Measurements from ENCODE around the gene HDAC9. TPM values are rescaled to one million over a fixed set of nuclear protein-coding genes. Genes with fewer than 3 reads are reported as not detected.

The HDAC9 gene
- total RNA-seq, 1 experiment from 2014 or later: 11.3 TPM

DNA sequence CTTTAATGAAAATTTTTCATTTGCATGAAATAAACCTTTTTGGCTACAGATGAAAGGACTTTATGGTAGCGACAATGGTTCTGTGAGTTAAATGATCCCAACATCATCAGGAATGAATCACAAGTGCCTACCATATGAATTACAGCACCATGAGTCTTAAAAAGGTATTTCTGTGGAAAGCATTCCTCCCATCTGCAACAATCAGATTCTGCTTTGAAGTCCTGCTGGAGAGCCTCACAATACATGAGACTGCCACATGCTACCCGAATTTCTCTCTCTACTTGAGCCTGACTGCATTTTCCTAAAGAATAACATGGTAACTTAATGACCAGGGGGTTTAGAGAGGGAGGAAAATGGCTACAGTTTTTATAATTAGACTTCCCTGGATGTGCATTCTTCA, 431.6 kb downstream of the HDAC9 start:
- TF ChIP-seq, protein P1, sequence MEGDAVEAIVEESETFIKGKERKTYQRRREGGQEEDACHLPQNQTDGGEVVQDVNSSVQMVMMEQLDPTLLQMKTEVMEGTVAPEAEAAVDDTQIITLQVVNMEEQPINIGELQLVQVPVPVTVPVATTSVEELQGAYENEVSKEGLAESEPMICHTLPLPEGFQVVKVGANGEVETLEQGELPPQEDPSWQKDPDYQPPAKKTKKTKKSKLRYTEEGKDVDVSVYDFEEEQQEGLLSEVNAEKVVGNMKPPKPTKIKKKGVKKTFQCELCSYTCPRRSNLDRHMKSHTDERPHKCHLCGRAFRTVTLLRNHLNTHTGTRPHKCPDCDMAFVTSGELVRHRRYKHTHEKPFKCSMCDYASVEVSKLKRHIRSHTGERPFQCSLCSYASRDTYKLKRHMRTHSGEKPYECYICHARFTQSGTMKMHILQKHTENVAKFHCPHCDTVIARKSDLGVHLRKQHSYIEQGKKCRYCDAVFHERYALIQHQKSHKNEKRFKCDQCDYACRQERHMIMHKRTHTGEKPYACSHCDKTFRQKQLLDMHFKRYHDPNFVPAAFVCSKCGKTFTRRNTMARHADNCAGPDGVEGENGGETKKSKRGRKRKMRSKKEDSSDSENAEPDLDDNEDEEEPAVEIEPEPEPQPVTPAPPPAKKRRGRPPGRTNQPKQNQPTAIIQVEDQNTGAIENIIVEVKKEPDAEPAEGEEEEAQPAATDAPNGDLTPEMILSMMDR (IDR thresholded peaks at IDR 0.05; ENCODE audit: unreplicated experiment): no peak
- ChIA-PET CTCF (no interaction called here), POLR2A (no interaction called here)
- no peak overlapping the region for H3K4me3 Mint-ChIP-seq (ENCODE audit: unreplicated experiment)
- no peak overlapping the region for H3K27ac Mint-ChIP-seq (ENCODE audit: low read depth, unreplicated experiment)
- H3K4me1 Mint-ChIP-seq (ENCODE audit: insufficient read depth, unreplicated experiment): no peaks in the 10 kb centered on the region
- DNase-seq (ENCODE audit: unreplicated experiment): no peak
- intact Hi-C loops (cut with micrococcal nuclease): no loop called here
- no peaks in the 10 kb centered on the region for H3K9me3 Mint-ChIP-seq (ENCODE audit: unreplicated experiment)
- no peaks in the 10 kb centered on the region for H3K27me3 Mint-ChIP-seq (ENCODE audit: insufficient read depth, unreplicated experiment)
- no peaks in the 10 kb centered on the region for H3K36me3 Mint-ChIP-seq (ENCODE audit: insufficient read depth, unreplicated experiment)
- no TSS peak for BruUV-seq (replicated peaks)

DNA sequence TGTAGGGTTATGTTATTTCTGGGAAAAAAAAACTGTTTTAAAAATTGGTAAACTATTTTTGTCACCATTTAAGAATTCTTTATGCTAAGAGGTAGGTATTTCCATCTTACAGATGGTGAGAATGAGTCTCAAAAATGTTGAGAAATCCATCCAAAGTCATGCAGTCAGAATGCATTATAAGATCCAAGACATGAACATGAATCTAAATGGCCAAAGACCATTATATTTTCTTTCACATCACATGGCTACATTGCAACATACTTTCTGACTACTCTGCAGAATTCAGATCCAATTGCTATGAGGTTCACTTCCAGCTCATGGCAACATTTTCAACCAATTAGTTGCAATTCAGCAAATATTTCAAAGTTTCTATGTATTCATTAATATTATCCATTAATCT, 440.7 kb downstream of the HDAC9 start:
- H3K27me3 Mint-ChIP-seq (ENCODE audit: insufficient read depth, unreplicated experiment): no peaks in the 10 kb centered on the region
- no peaks in the 10 kb centered on the region for H3K9me3 Mint-ChIP-seq (ENCODE audit: unreplicated experiment)
- H3K4me3 Mint-ChIP-seq (ENCODE audit: unreplicated experiment): no peak overlapping the region

GRCh38 chr7:18939771-18940592, 444.4 kb downstream of the HDAC9 start:
- intact Hi-C loops (cut with micrococcal nuclease): no loop called here
- POLR2A ChIA-PET: interaction anchor here (0.7 to 1.1 kb wide), 2 partner anchors 9 to 11 kb away, joined by 3 to 4 read pairs; no protein-coding TSS in a partner anchor
- H3K4me3 Mint-ChIP-seq (ENCODE audit: unreplicated experiment): no peak overlapping the region

More for the DNA sequence above, 440.7 kb downstream of the HDAC9 start:
- no peak overlapping the region for H3K27ac Mint-ChIP-seq (ENCODE audit: low read depth, unreplicated experiment)
- H3K36me3 Mint-ChIP-seq (ENCODE audit: insufficient read depth, unreplicated experiment): no peaks in the 10 kb centered on the region
- DNase-seq (ENCODE audit: unreplicated experiment): no peak
- BruUV-seq (replicated peaks): no TSS peak
- intact Hi-C loops (cut with micrococcal nuclease): no loop called here
- TF ChIP-seq, protein P1 (IDR thresholded peaks at IDR 0.05; ENCODE audit: unreplicated experiment): no peak
- ChIA-PET POLR2A (no interaction called here), CTCF (no interaction called here)
- H3K4me1 Mint-ChIP-seq (ENCODE audit: insufficient read depth, unreplicated experiment): peaks cover 3% of the 10 kb centered on the region

DNA sequence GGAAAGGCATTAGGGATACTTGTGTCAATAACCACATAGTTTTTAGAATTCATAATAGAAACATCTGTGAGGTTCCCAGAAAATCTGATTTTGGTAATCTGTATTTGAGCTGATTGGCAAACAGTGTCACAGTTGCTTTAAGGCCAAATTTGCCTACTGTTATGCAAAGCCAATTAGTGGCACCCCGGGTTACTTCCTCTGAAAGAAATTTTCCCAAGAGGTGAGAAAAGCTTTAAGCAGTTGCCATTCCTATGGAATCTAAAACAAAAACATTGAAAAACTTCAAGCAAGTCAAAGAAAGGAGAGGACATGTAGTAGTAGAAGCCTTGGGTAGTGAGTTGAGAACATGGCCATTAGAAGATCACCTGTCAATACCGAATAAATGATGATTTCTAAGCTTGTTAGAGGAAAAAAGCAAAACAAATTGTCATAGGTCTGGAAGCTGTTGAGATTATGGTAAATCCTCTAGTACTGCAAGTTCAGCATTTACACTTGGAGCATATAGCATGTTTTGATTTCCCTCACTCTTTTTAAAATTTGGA, 445.1 kb downstream of the HDAC9 start:
- no peak overlapping the region for H3K27ac Mint-ChIP-seq (ENCODE audit: low read depth, unreplicated experiment)
- ChIA-PET POLR2A (interaction anchor here (0.7 to 1.1 kb wide), 2 partner anchors 8 to 12 kb away, joined by 3 to 4 read pairs; no protein-coding TSS in a partner anchor), CTCF (interaction anchor here (0.6 kb wide), 1 partner anchor 224 kb away, joined by 3 read pairs; no protein-coding TSS in a partner anchor)
- BruUV-seq (replicated peaks): no TSS peak
- intact Hi-C loops (cut with micrococcal nuclease): no loop called here
- H3K9me3 Mint-ChIP-seq (ENCODE audit: unreplicated experiment): no peaks in the 10 kb centered on the region
- H3K4me1 Mint-ChIP-seq (ENCODE audit: insufficient read depth, unreplicated experiment): peaks cover 2% of the 10 kb centered on the region
- no peaks in the 10 kb centered on the region for H3K27me3 Mint-ChIP-seq (ENCODE audit: insufficient read depth, unreplicated experiment)
- TF ChIP-seq, protein P1 (IDR thresholded peaks at IDR 0.05; ENCODE audit: unreplicated experiment): no peak
- no peak overlapping the region for H3K4me3 Mint-ChIP-seq (ENCODE audit: unreplicated experiment)
- no peak for DNase-seq (ENCODE audit: unreplicated experiment)
- H3K36me3 Mint-ChIP-seq (ENCODE audit: insufficient read depth, unreplicated experiment): no peaks in the 10 kb centered on the region

More at GRCh38 chr7:18939771-18940592, 444.4 kb downstream of the HDAC9 start:
- Mint-ChIP-seq H3K4me1 (ENCODE audit: insufficient read depth, unreplicated experiment) (peaks cover 3% of the 10 kb centered on the region), H3K36me3 (ENCODE audit: insufficient read depth, unreplicated experiment) (no peaks in the 10 kb centered on the region), H3K27ac (ENCODE audit: low read depth, unreplicated experiment) (no peak overlapping the region), H3K9me3 (ENCODE audit: unreplicated experiment) (no peaks in the 10 kb centered on the region), H3K27me3 (ENCODE audit: insufficient read depth, unreplicated experiment) (no peaks in the 10 kb centered on the region)
- TF ChIP-seq, protein P1 (IDR thresholded peaks at IDR 0.05; ENCODE audit: unreplicated experiment): no peak
- CTCF ChIA-PET: no interaction called here
- no TSS peak for BruUV-seq (replicated peaks)
- DNase-seq (ENCODE audit: unreplicated experiment): no peak

All from MCF 10A (cell line).